HG03575 (cell line): ENCODE data around the gene CTSE.
"Not testable (repeated sequence)": the region's sequence is repeated elsewhere in the genome, so short reads cannot be mapped to it uniquely, and the experiment has no call there.

ENCODE experiments used
- ATAC-seq: cut with Tn5 transposase; IDR thresholded peaks from one replicate; pipeline ENCODE4 v1.9.1; 2021; ENCODE audit not compliant: unreplicated experiment, insufficient number of reproducible peaks, low FRiP score; ENCODE audit errors: extremely low read depth

Gene CTSE

GRCh38 chr1:206052231-206052865, 28.7 kb upstream of the CTSE start:
- not testable (repeated sequence) for ATAC-seq

GRCh38 chr1:206050655-206051235, 27.1 kb upstream of the CTSE start:
- ATAC-seq: peak; percentile 33

DNA sequence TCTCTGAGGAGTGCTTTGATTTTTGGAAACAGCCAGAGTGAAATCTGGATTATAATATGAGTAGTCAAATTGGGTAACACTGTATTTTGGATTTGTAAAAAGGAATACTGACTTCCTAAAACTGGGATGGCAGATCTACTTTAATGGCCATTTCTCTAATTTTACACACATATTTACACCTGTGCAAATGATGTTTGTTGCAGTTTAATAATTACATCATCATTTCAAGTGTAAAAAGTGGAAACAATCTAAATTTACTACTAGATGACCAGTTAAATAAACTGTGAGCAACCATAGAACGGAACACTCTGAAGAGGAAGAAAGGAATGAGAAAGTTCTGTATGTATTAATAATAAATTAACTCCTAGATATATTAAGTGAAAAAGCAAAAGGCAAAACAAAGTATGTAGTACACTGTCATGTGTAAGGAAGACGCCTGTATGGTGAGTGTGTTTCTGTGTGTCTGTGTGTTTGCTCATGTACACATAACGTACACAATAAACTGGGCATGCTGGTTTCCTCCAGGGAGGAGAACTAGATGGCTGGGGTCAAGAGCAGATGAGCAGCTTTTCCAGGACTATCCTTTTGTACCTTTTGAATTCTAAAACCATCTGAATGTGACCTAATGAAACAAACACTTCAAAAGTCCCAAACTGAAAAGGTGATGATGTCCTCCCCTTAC, 26.4 kb upstream of the CTSE start:
- no peak for ATAC-seq

- peak; percentile 43 for ATAC-seq
These were observed 25.6 kb upstream of the CTSE start for GRCh38 chr1:206049293-206049692.

GRCh38 chr1:206048582-206048981, 24.9 kb upstream of the CTSE start:
- no peak for ATAC-seq

DNA sequence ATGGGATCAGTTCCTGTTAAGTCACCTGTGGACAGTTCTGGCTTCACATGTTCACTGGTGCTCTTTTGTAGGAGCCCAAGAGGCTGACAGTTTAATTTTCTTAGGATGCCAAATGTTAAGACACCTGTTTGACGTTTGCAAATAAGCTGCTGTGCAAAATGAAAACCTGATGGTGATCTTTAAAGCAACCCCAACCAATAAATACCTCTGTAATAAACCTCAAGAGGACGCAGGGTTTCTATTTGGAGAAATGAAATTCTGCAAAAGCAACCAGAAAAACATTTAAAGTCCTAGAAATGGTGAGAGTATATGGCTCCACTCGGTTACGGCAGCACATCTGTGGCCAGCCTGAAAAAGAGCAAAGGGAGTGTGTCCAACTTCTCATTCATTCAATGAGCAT, 23.6 kb upstream of the CTSE start:
- no peak for ATAC-seq

GRCh38 chr1:206041640-206042039, 17.9 kb upstream of the CTSE start:
- ATAC-seq: no peak

- ATAC-seq: no peak
These were observed 16.6 kb upstream of the CTSE start for GRCh38 chr1:206040328-206040727.

GRCh38 chr1:206039046-206039973, 15.6 kb upstream of the CTSE start:
- no peak for ATAC-seq

DNA sequence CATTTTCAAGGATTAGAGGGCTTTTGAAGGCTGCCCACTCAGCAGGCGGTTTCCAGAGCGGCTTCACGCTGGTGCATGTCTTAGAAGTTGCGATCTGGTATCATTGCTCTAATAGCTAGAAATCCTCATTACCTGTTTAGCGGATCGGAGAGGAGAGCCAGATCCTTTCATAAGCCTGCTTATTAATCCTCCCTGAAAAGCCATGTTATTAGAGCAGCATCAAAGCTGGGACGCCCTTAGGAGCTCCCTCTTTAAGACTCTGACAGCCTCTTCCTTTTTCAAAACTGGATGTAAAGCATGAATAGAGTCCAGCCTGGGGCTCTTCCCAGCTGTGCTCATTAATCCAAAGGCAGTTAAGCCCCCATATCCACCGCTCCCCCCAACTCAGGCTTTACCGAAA, 13.9 kb upstream of the CTSE start:
- ATAC-seq: no peak

DNA sequence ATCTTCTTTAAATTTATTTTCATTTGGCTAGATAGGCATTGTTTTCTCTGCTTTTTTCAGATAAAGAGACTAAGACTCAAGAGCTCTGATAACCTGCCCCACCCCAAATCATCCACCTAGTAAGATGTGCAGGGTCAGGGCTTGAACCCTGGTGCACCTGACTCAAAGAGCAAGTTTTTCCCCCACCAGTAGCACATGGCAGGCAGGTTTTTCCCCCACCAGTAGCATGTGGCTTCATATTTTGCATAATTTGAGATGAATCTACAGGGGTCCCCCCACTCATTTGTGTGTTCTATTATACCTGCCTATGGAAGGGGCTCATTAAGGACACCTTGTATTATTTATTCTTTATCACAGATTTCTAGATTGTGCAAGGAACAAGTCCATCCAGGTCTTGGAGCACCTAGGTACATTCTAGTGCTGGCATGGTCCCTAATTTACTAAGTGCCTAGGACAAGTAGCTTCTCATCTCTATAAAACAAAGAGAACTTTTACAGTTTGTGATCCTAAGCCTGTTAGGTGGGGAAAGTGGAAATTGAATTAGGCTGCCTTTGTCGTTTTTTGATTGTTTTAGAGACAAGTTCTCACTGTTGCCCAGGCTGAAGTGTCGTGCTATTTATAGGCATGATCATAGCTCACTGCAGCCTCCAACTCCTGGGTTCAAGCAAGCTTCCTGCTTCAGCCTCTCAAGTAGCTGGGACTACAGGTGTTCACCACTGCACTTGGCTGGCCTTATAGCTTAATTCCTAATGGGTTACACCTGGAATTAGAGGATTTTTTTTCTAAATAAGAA, 13.2 kb upstream of the CTSE start:
- no peak for ATAC-seq

DNA sequence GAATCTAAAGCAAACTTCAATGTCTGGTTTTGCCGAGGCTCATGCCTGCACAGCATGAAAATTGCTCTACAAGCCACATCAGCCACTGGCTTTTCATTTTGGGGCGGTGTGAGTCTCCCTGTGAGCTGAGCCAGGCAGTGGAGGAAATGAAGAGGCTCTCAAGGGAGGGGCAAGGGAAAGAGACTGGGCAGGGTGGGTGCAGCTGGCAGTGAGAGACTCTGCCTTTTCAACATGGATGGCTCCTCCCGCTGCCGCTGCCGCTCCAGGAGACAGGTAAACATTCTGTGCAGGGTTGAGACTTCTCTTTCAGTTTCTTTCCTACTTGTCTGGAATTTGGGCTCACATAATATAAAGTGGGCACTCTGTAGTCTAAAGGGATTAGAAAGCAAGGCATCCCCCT, 11.3 kb upstream of the CTSE start:
- ATAC-seq: no peak

GRCh38 chr1:206032380-206033140, 8.9 kb upstream of the CTSE start:
- ATAC-seq: no peak

DNA sequence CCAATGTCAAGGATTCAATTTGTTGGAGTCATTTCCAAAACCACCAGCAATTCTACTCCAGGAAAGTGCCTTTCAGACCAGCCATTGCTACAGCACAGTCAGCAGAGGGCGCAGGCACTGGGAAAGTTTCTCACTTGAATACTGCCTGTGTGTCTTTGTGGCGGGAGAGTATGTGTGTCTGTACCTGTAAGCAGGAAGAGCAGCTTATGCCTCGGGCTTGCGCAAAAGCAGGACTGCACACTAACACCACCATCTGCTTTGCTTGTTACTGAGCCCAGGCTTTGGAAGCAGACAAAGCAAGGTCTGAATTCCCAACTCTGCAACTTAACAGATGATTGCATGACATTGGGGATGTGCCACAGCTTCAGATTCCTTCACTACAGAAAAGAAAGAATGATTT, 7.0 kb upstream of the CTSE start:
- no peak for ATAC-seq

GRCh38 chr1:206030191-206030590, 6.5 kb upstream of the CTSE start:
- ATAC-seq: no peak

GRCh38 chr1:206029484-206029883, 5.8 kb upstream of the CTSE start:
- ATAC-seq: no peak

DNA sequence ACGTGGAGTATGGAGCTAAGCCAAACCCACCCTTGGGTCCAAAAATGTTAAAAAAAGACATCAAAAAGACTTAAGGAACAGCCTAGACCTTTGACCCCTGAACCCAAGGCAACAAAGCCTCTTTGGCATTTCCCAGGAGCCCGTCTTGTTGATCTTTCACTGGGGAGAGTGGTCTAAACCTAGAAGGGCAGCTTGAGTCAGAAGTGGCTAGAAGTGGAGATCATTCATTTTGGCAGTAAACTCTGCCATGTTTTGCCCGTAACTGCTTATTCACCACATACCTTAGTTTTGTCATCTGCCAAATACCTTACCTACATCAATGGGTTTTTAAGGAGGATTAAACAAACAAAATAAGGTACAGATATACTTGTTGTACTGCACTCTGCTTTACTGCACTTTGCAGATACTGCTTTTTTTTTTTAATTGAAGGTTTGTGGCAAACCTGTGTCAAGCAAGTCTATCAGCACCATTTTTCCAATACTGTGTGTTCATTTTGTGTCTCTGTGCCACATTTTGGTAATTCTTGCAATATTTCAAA, 1.7 kb upstream of the CTSE start:
- ATAC-seq: no peak

DNA sequence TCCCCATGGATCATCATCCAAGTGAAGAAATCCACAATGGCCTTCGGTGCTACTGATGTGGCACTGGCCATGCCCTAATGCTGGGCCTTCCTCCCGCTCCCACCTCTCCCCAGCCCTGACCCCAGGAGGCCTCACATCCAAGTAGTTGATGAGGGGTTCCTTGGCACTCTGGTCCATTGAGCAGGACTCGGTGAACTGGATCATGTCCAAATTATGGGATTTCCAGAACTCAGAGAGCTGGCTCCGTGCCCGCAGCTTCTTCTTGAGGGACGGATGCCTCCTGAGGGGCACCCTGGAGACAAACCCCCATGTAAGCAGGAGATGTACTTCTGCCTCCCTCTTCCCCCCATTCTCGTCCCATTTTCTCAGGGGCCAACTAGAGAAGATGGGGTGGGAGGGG, 929 bp downstream of the CTSE start:
- ATAC-seq: no peak
